Right renal cortex interstitium (tissue), 3 donors: ENCODE data around the gene CLASP1. TPM values are rescaled to one million over a fixed set of nuclear protein-coding genes. Genes with fewer than 3 reads are reported as not detected.
"Not testable (repeated sequence)": the region's sequence is repeated elsewhere in the genome, so short reads cannot be mapped to it uniquely, and the experiment has no call there.

Source experiments
- DNase-seq, 3 donors: peaks; one replicate each; pipeline ENCODE4 v3.0.0-alpha.2; 2013; ENCODE audit warnings: low read depth in 3 of 3, low spot score in 2 of 3
- polyA plus RNA-seq, 3 donors: library from polyadenylated mRNA; unstranded; fragments of 120-200 nt; gene quantifications; one replicate each; pipeline ENCODE4 v1.2.1, GENCODE V29; 2013; ENCODE audit not compliant: insufficient read length in 3 of 3

The CLASP1 gene
- polyA plus RNA-seq, 3 donors: 39.8 to 45.3 (median 44.1) TPM

GRCh38 chr2:121398853-121399252 is 250.4 kb downstream of the CLASP1 start:
- DNase-seq: no peak

GRCh38 chr2:121390082-121390692 is 259.1 kb downstream of the CLASP1 start:
- no peak for DNase-seq

GRCh38 chr2:121388371-121388770 is 260.9 kb downstream of the CLASP1 start:
- no peak for DNase-seq

- no peak for DNase-seq
Measured at GRCh38 chr2:121387591-121388325, 261.5 kb downstream of the CLASP1 start.

- no peak for DNase-seq
Measured at GRCh38 chr2:121386707-121387106, 262.6 kb downstream of the CLASP1 start.

- no peak for DNase-seq
Measured at GRCh38 chr2:121386102-121386501, 263.2 kb downstream of the CLASP1 start.

GRCh38 chr2:121382744-121383143 is 266.5 kb downstream of the CLASP1 start:
- no peak for DNase-seq

- DNase-seq: no peak
Measured at GRCh38 chr2:121377646-121378045, 271.6 kb downstream of the CLASP1 start.

GRCh38 chr2:121376535-121377250 is 272.6 kb downstream of the CLASP1 start:
- DNase-seq: no peak

- no peak for DNase-seq
Measured at GRCh38 chr2:121375621-121376159, 273.6 kb downstream of the CLASP1 start.

- not testable (repeated sequence) for DNase-seq
Measured at GRCh38 chr2:121374412-121375075, 274.7 kb downstream of the CLASP1 start.

- no peak for DNase-seq
Measured at GRCh38 chr2:121372721-121373353, 276.4 kb downstream of the CLASP1 start.

- DNase-seq: no peak
Measured at GRCh38 chr2:121372082-121372481, 277.2 kb downstream of the CLASP1 start.

- DNase-seq: no peak
Measured at GRCh38 chr2:121368836-121369235, 280.4 kb downstream of the CLASP1 start.

- DNase-seq: no peak
Measured at GRCh38 chr2:121368155-121368554, 281.1 kb downstream of the CLASP1 start.

GRCh38 chr2:121367246-121367900 is 281.9 kb downstream of the CLASP1 start:
- no peak for DNase-seq

- DNase-seq: no peak
Measured at GRCh38 chr2:121366040-121366439, 283.2 kb downstream of the CLASP1 start.

- no peak for DNase-seq
Measured at GRCh38 chr2:121365061-121365460, 284.2 kb downstream of the CLASP1 start.

- DNase-seq: no peak
Measured at GRCh38 chr2:121363632-121364420, 285.4 kb downstream of the CLASP1 start.
